Activated CD4-positive, alpha-beta T cell treated with anti-CD3 and anti-CD28 coated beads, Interleukin-2, amount 10 ng/mL, durations not matched to agents 7 days and 5 days (primary cell): Measurements from ENCODE around the gene SPCS3. TPM values are rescaled to one million over a fixed set of nuclear protein-coding genes. Genes with fewer than 3 reads are reported as not detected.

Experiments
- CTCF ChIA-PET: fragments of 350-600 bp; sonication (Branson Sonifier 250); formaldehyde crosslinking; loops from one replicate; lab custom pipeline; 2021; ENCODE audit warnings: antibody characterized with exemption; lab: Charles Lee
- POLR2A ChIA-PET: fragments of 350-600 bp; sonication (Branson Sonifier 250); formaldehyde crosslinking; loops from one replicate; lab custom pipeline; 2021; ENCODE audit warnings: antibody characterized with exemption; lab: Charles Lee
- DNase-seq: peaks from one replicate; pipeline ENCODE4 v3.0.0-alpha.2; 2020
- H3K27ac Mint-ChIP-seq: one replicate; pipeline ENCODE4 v1.8.0; 2021; ENCODE audit warnings: mild to moderate bottlenecking, moderate library complexity, mixed read lengths
- H3K27me3 Mint-ChIP-seq: one replicate; pipeline ENCODE4 v1.8.0; 2021; ENCODE audit warnings: mixed read lengths
- H3K36me3 Mint-ChIP-seq: one replicate; pipeline ENCODE4 v1.8.0; 2021; ENCODE audit warnings: low read depth, mixed read lengths
- H3K4me1 Mint-ChIP-seq: one replicate; pipeline ENCODE4 v1.8.0; 2021; ENCODE audit warnings: mixed read lengths
- H3K4me3 Mint-ChIP-seq: one replicate; pipeline ENCODE4 v1.8.0; 2021; ENCODE audit warnings: mild to moderate bottlenecking, moderate library complexity, mixed read lengths
- H3K9me3 Mint-ChIP-seq: one replicate; pipeline ENCODE4 v1.8.0; 2021; ENCODE audit warnings: mixed read lengths
- total RNA-seq, 2 experiments: library from RNA; stranded (reverse); gene quantifications; one replicate each; pipeline ENCODE4 v1.2.3, GENCODE V29; 2021

Gene SPCS3
- total RNA-seq, 2 experiments from 2014 or later, result 154 to 186 TPM

GRCh38 chr4:176363072-176363471 is 43.3 kb downstream of the SPCS3 start:
- CTCF ChIA-PET, result no interaction called here
- H3K4me1 Mint-ChIP-seq, result no peaks in the 10 kb centered on the region
- H3K36me3 Mint-ChIP-seq, result no peaks in the 10 kb centered on the region
- DNase-seq, result no peak
- POLR2A ChIA-PET, result no interaction called here
- peaks cover 12% of the 10 kb centered on the region for H3K9me3 Mint-ChIP-seq
- no peak overlapping the region for H3K4me3 Mint-ChIP-seq
- no peaks in the 10 kb centered on the region for H3K27me3 Mint-ChIP-seq
- H3K27ac Mint-ChIP-seq, result no peak overlapping the region

- Mint-ChIP-seq H3K27me3 (peaks cover 2% of the 10 kb centered on the region), H3K27ac (no peak overlapping the region), H3K4me3 (no peak overlapping the region), H3K4me1 (no peaks in the 10 kb centered on the region), H3K36me3 (no peaks in the 10 kb centered on the region), H3K9me3 (peaks cover 14% of the 10 kb centered on the region)
- CTCF ChIA-PET, result no interaction called here
- no peak for DNase-seq
- POLR2A ChIA-PET, result no interaction called here
These were observed 48.2 kb downstream of the SPCS3 start for GRCh38 chr4:176367771-176368465.

- ChIA-PET POLR2A (no interaction called here), CTCF (no interaction called here)
- no peak for DNase-seq
- Mint-ChIP-seq H3K36me3 (no peaks in the 10 kb centered on the region), H3K9me3 (no peaks in the 10 kb centered on the region), H3K4me1 (no peaks in the 10 kb centered on the region), H3K4me3 (no peak overlapping the region), H3K27me3 (peaks cover 8% of the 10 kb centered on the region), H3K27ac (no peak overlapping the region)
These were observed 56.4 kb downstream of the SPCS3 start for GRCh38 chr4:176376032-176376614.

GRCh38 chr4:176377780-176378179 is 58.0 kb downstream of the SPCS3 start:
- no peaks in the 10 kb centered on the region for H3K4me1 Mint-ChIP-seq
- no peaks in the 10 kb centered on the region for H3K9me3 Mint-ChIP-seq
- H3K27me3 Mint-ChIP-seq, result peaks cover 6% of the 10 kb centered on the region
- H3K27ac Mint-ChIP-seq, result no peak overlapping the region
- ChIA-PET POLR2A (no interaction called here), CTCF (interaction anchor here (1.6 kb wide), 1 partner anchor 670 kb away, joined by 4 read pairs; no protein-coding TSS in a partner anchor)
- DNase-seq, result no peak
- H3K36me3 Mint-ChIP-seq, result no peaks in the 10 kb centered on the region
- H3K4me3 Mint-ChIP-seq, result no peak overlapping the region

GRCh38 chr4:176380352-176381157 is 60.8 kb downstream of the SPCS3 start:
- Mint-ChIP-seq H3K4me1 (no peaks in the 10 kb centered on the region), H3K36me3 (no peaks in the 10 kb centered on the region), H3K27ac (no peak overlapping the region), H3K9me3 (no peaks in the 10 kb centered on the region), H3K4me3 (no peak overlapping the region), H3K27me3 (peaks cover 7% of the 10 kb centered on the region)
- ChIA-PET POLR2A (no interaction called here), CTCF (no interaction called here)
- DNase-seq, result no peak

Other genes with a start within 250 kb of the SPCS3 start
- gene SPATA4, start 124.4 kb upstream of the SPCS3 start, total RNA-seq, result not detected
- gene ASB5, start 50.7 kb upstream of the SPCS3 start, total RNA-seq, result not detected